Psoas muscle (tissue), 8 donors: Measurements from ENCODE around the gene ATRIP. TPM values are rescaled to one million over a fixed set of nuclear protein-coding genes. Genes with fewer than 3 reads are reported as not detected.
"Not testable (repeated sequence)": the region's sequence is repeated elsewhere in the genome, so short reads cannot be mapped to it uniquely, and the experiment has no call there.

Experiments
- ATAC-seq, 4 donors: fragments of 200-7000 bp; cut with Tn5 transposase; one replicate each; pipeline ENCODE4 v1.9.1; 2020; ENCODE audit warnings: moderate library complexity in 3 of 4, mild to moderate bottlenecking in 2 of 4
- DNase-seq, 2 donors: peaks; one replicate each; pipeline ENCODE4 v3.0.0-alpha.2; 2020
- H3K27ac ChIP-seq: fragments of 200-600 bp; one replicate; pipeline ENCODE4 v1.8.0; 2022
- H3K27me3 ChIP-seq, 3 donors: fragments of 200-600 bp in 1 of 3; one replicate each; pipeline versions ENCODE4 v1.6.1 to v1.8.0; 2013 to 2022; ENCODE audit warnings: low read length in 2 of 3, mild to moderate bottlenecking in 2 of 3, moderate library complexity in 1 of 3; ENCODE audit not compliant: insufficient read depth in 3 of 3
- H3K36me3 ChIP-seq, 2 donors: fragments of 200-600 bp in 1 of 2; one replicate each; pipeline versions ENCODE4 v1.6.1 to v1.8.0; 2013 to 2022; ENCODE audit warnings: low read depth in 1 of 2, mild to moderate bottlenecking in 1 of 2, moderate library complexity in 1 of 2; ENCODE audit not compliant: insufficient read depth in 1 of 2
- H3K4me1 ChIP-seq: fragments of 200-600 bp; one replicate; pipeline ENCODE4 v1.8.0; 2022
- H3K4me3 ChIP-seq: fragments of 200-600 bp; one replicate; pipeline ENCODE4 v1.8.0; 2022; ENCODE audit warnings: mild to moderate bottlenecking
- H3K9me3 ChIP-seq: fragments of 200-600 bp; one replicate; pipeline ENCODE4 v1.8.0; 2022
- CTCF ChIP-seq: fragments of 200-600 bp; IDR thresholded peaks from one replicate; pipeline ENCODE4 v1.8.0; 2022; ENCODE audit warnings: antibody characterized with exemption
- WGBS, 3 donors: extraction: QIAGEN DNeasy Blood & Tissue Kit; methylation state at CpG; one replicate each; pipeline versions ENCODE4 v1.1.6 to v1.1.7; 2013; 5-methylcytosine and 5-hydroxymethylcytosine counted together
- intact Hi-C, 2 donors: fragments of 100-400 bp; cut with DNase I; formaldehyde crosslinking; loops; one replicate each; pipeline versions ENCODE4 v1.11.0 to v1.14.2; 2022
- polyA plus RNA-seq, 3 donors: library from polyadenylated mRNA; stranded (reverse); fragments of 200-250 nt; gene quantifications; one replicate each; pipeline ENCODE4 v1.2.3, GENCODE V29; 2013
- total RNA-seq, 4 donors: library from RNA; stranded (reverse); fragmentation: NEBNext Ultra II Directional in 2 of 4; extraction: Animal tissue kit (Norgen Biotek cat#: 25700) in 2 of 4; gene quantifications; one replicate each; pipeline versions ENCODE4 v1.2.1 to v1.2.4, GENCODE V29; 2021 to 2023
- donor health status: healthy with polysubstance abuse.
- donor health status: DM: no; HTN: no; CAD: no; lungs with moderate emphysema.
- donor health status: Bipolar disorder and iron deficiency.
- donor health status: healthy.
- donor health status: DM: yes; HTN: yes; CAD: no.
- donor health status: DM: no; HTN: no; CAD: no.
- donor health status: DM: no; HTN: no; CAD: no.
- donor health status: DM: yes; HTN: yes; CAD: no.

Gene ATRIP
- total and polyA plus RNA-seq, 7 donors: 3.7 to 5.6 (median 4.5) TPM

DNA sequence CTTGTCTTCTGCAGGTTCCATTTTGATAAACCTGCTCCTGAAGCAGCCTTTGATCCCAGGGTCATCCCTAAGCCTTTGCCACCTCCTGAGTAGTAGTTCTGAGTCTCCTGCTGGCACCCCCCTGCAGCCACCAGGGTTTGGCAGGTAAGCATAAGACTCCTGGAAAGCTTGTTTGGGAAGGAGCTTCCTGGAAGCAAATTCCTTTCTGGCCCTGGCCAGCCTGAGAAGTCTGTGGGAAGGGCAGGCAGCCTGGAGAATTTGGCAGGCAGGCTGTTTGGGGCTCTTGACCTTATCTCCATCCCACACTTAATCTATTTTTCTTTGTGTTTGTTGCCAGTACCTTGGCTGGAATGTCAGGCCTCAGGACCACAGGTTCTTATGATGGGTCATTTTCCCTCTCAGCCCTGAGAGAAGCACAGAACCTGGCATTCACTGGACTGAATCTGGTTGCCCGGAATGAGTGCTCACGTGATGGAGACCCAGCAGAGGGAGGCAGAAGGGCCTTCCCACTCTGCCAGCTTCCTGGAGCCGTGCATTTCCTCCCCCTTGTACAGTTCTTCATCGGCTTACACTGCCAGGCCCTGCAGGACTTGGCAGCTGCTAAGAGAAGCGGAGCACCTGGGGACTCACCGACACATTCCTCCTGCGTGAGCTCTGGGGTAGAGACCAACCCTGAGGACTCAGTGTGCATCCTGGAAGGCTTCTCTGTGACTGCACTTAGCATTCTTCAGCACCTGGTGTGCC is 13.4 kb downstream of the ATRIP start:
- Histone ChIP-seq H3K9me3 (no peaks in the 10 kb centered on the region), H3K4me1 (peaks cover 1% of the 10 kb centered on the region), H3K27ac (no peak overlapping the region), H3K36me3 (peaks cover 4 to 76% of the 10 kb centered on the region in 2 donors), H3K27me3 (no peaks in the 10 kb centered on the region), H3K4me3 (no peak overlapping the region)
- ATAC-seq (no peak), DNase-seq (no peak)
- intact Hi-C loops: loop anchor here in 1 of 2 donors (10.0 kb wide), 1 partner anchor 225 kb away; the partner anchor contains the start of gene NCKIPSD
- WGBS, 3 donors: 71 to 80% (median 73%) methylated on average over 7 of the region's 7 CpGs
- TF ChIP-seq CTCF: no peak

- DNase-seq (no peak), ATAC-seq (no peak)
- no peak for TF ChIP-seq CTCF
- Histone ChIP-seq H3K4me3 (no peak overlapping the region), H3K9me3 (no peaks in the 10 kb centered on the region), H3K4me1 (peaks cover 6% of the 10 kb centered on the region), H3K27me3 (no peaks in the 10 kb centered on the region), H3K27ac (no peak overlapping the region), H3K36me3 (peaks cover 4 to 70% of the 10 kb centered on the region in 2 donors)
- intact Hi-C loops: loop anchor here in 1 of 2 donors (10.0 kb wide), 1 partner anchor 224 kb away; the partner anchor contains the start of gene NCKIPSD
- WGBS, 3 donors: 88 to 91% (median 89%) methylated on average over 3 of the region's 3 CpGs
These were observed 14.0 kb downstream of the ATRIP start for GRCh38 chr3:48460517-48460902.

DNA sequence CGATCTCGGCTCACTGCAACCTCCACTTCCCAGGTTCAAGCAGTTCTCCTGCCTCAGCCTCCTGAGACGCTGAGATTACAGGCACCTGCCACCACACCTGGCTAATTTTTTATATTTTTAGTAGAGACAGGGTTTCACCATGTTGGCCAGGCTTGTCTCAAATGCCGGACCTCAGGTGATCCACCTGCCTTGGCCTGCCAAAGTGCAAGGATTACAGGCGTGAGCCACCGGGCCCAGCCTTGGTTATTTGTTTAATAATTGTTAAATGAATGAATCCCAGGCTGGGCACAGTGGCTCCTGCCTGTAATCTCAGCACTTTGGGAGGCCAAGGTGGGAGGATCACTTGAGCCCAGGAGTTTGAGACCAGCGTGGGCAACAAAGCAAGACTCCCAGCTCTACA is 15.2 kb downstream of the ATRIP start:
- not testable (repeated sequence) for H3K4me3 ChIP-seq, DNase-seq, H3K9me3 ChIP-seq, H3K4me1 ChIP-seq, ATAC-seq, H3K27me3 ChIP-seq, H3K27ac ChIP-seq
- peaks cover 4 to 58% of the 10 kb centered on the region in 2 donors for H3K36me3 ChIP-seq
- 91 to 94% (median 93%) methylated on average over 7 of the region's 7 CpGs for WGBS, 3 donors
- intact Hi-C loops: loop anchor here in 1 of 2 donors (10.0 kb wide), 1 partner anchor 223 kb away; the partner anchor contains the start of gene NCKIPSD

GRCh38 chr3:48463703-48464102 is 17.2 kb downstream of the ATRIP start:
- Histone ChIP-seq H3K36me3 (peaks cover 3 to 46% of the 10 kb centered on the region in 2 donors), H3K27me3 (no peaks in the 10 kb centered on the region), H3K4me1 (peaks cover 24% of the 10 kb centered on the region), H3K4me3 (no peak overlapping the region), H3K27ac (no peak overlapping the region), H3K9me3 (no peaks in the 10 kb centered on the region)
- intact Hi-C loops: loop anchor here (2.0 to 10.0 kb wide), 3 partner anchors 41 to 221 kb away; partner anchors contain the start of genes NCKIPSD (in 1 of the 2) and SHISA5 (in 1 of the 2)
- ATAC-seq: no peak
- TF ChIP-seq CTCF: no peak
- WGBS, 3 donors: 80 to 89% (median 82%) methylated on average over 9 of the region's 9 CpGs
- DNase-seq: no peak

- DNase-seq (no peak), ATAC-seq (no peak)
- Histone ChIP-seq H3K36me3 (peaks cover 3 to 43% of the 10 kb centered on the region in 2 donors), H3K4me1 (peaks cover 31% of the 10 kb centered on the region), H3K27me3 (no peaks in the 10 kb centered on the region), H3K9me3 (no peaks in the 10 kb centered on the region), H3K27ac (peak overlapping the region; percentile 99), H3K4me3 (no peak overlapping the region)
- TF ChIP-seq CTCF: no peak
- intact Hi-C loops: loop anchor here (1.0 to 10.0 kb wide), 5 partner anchors 40 to 220 kb away; partner anchors contain the start of genes NCKIPSD (in 1 of the 2) and SHISA5 (in 1 of the 2)
- WGBS, 3 donors: 90 to 92% (median 92%) methylated on average over 17 of the region's 17 CpGs
These were observed 18.2 kb downstream of the ATRIP start for GRCh38 chr3:48464713-48465221.
